GM19463 (cell line): ENCODE results near the gene HOXB9.

Source experiments
- ATAC-seq: cut with Tn5 transposase; IDR thresholded peaks from one replicate; pipeline ENCODE4 v1.9.1; 2021; ENCODE audit warnings: mild to moderate bottlenecking, moderate library complexity; ENCODE audit not compliant: unreplicated experiment

Gene HOXB9

GRCh38 chr17:48625495-48626244, 488 bp downstream of the HOXB9 start:
- no peak for ATAC-seq

- no peak for ATAC-seq
Measured at GRCh38 chr17:48624544-48625494, 1.3 kb downstream of the HOXB9 start.

- ATAC-seq = no peak
Measured at GRCh38 chr17:48624118-48624517, 2.0 kb downstream of the HOXB9 start.

- ATAC-seq = no peak
Measured at GRCh38 chr17:48623583-48623982, 2.6 kb downstream of the HOXB9 start.

GRCh38 chr17:48622857-48623256, 3.3 kb downstream of the HOXB9 start:
- no peak for ATAC-seq

- no peak for ATAC-seq
Measured at GRCh38 chr17:48621410-48622392, 4.5 kb downstream of the HOXB9 start.

GRCh38 chr17:48620461-48621139, 5.6 kb downstream of the HOXB9 start:
- ATAC-seq = no peak

- ATAC-seq = no peak
Measured at GRCh38 chr17:48619826-48620449, 6.2 kb downstream of the HOXB9 start.

GRCh38 chr17:48618256-48618896, 7.8 kb downstream of the HOXB9 start:
- ATAC-seq = no peak

GRCh38 chr17:48617471-48618255, 8.5 kb downstream of the HOXB9 start:
- no peak for ATAC-seq

GRCh38 chr17:48616717-48617470, 9.3 kb downstream of the HOXB9 start:
- no peak for ATAC-seq

- ATAC-seq = no peak
Measured at GRCh38 chr17:48615963-48616716, 10.0 kb downstream of the HOXB9 start.

- no peak for ATAC-seq
Measured at GRCh38 chr17:48615047-48615962, 10.9 kb downstream of the HOXB9 start, which contains the start of gene HOXB8. HOXB8 (minus strand) TSS chr17:48615292; CDS start chr17:48614704, 588 bp downstream.

- ATAC-seq = no peak
Measured at GRCh38 chr17:48613862-48614694, 12.1 kb downstream of the HOXB9 start.
